OCI-LY3 (cell line): ENCODE results near the gene IL21R.
A peak's percentile ranks its signal among the peaks of the same experiment; 100 is the strongest.

Source experiments
- H2AFZ ChIP-seq: fragments of 200-600, 300-600 bp; shearing (Covaris generic); 2 replicates; pipeline ENCODE4 v1.6.0; 2014; ENCODE audit warnings: antibody characterized with exemption, low read depth, low read length
- H3K27ac ChIP-seq: fragments of 200-600, 300-600 bp; sonication (generic); 2 replicates; pipeline ENCODE4 v1.5.1; 2014; ENCODE audit warnings: mild to moderate bottlenecking, low read length, moderate library complexity, mixed read lengths
- H3K27me3 ChIP-seq: fragments of 200-600, 300-600 bp; sonication (generic); 2 replicates; pipeline ENCODE4 v1.6.1; 2014; ENCODE audit warnings: low read depth, low read length, mixed read lengths
- H3K36me3 ChIP-seq: fragments of 200-600, 300-600 bp; sonication (generic); replicated peaks from 2 replicates; pipeline ENCODE3; 2014; ENCODE audit warnings: low read depth, low read length, mixed read lengths
- H3K4me1 ChIP-seq: fragments of 300-600, 200-600 bp; sonication (generic); 2 replicates; pipeline ENCODE4 v1.6.1; 2014; ENCODE audit warnings: low read length, mixed read lengths
- H3K4me2 ChIP-seq: fragments of 200-600, 300-600 bp; sonication (generic); 2 replicates; pipeline ENCODE4 v1.6.1; 2014; ENCODE audit warnings: low read length, mixed read lengths
- H3K4me3 ChIP-seq: fragments of 300-600, 200-600 bp; sonication (generic); 2 replicates; pipeline ENCODE4 v1.5.1; 2014; ENCODE audit warnings: antibody characterized with exemption, mild to moderate bottlenecking, low read length, moderate library complexity
- H3K79me2 ChIP-seq: fragments of 300-600, 200-600 bp; shearing (Covaris generic); 2 replicates; pipeline ENCODE4 v1.6.1; 2014; ENCODE audit warnings: mild to moderate bottlenecking, low read length, mixed read lengths
- H3K9ac ChIP-seq: fragments of 300-600, 200-600 bp; shearing (Covaris generic); 2 replicates; pipeline ENCODE4 v1.6.0; 2014; ENCODE audit warnings: mild to moderate bottlenecking, low read length, moderate library complexity
- H3K9me3 ChIP-seq: fragments of 200-600, 300-600 bp; shearing (Covaris generic); 2 replicates; pipeline ENCODE4 v1.6.1; 2014; ENCODE audit warnings: low read length, mixed read lengths; ENCODE audit not compliant: insufficient read depth
- H4K20me1 ChIP-seq: fragments of 200-600, 300-600 bp; sonication (generic); 2 replicates; pipeline ENCODE4 v1.6.1; 2016; ENCODE audit warnings: low read length, mixed read lengths; ENCODE audit not compliant: insufficient read depth
- EZH2phosphoT487 ChIP-seq: fragments of 200-600 bp; shearing (Covaris generic); IDR thresholded peaks from 2 replicates; pipeline ENCODE4 v1.6.1; 2018; ENCODE audit warnings: antibody characterized with exemption, mixed run types, low read depth
- TF ChIP-seq, protein P1 (sequence below): fragments of 200-600, 300-600 bp; sonication (generic); IDR thresholded peaks from 2 replicates; pipeline ENCODE4 v1.5.1; 2014; ENCODE audit warnings: antibody characterized with exemption, low read length, low read depth

Gene IL21R

DNA sequence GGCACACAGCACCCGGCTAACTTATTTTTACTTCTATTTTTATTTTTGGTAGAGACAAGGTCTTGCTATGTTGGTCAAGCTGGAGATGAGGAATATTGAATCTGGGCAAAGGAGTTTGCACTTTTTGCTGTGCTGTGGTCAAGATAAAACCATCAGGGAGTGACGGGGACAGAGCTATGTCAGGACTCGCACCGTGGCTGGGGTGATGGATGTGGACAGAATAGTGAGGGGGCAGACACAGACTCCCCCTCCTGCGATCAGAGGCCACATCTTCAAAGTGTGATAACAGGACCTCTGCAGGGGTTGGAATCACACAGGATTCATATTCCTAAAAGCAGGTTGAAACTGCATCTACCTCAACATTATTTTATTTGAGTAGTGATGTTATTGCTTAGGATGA is 25.6 kb downstream of the IL21R start:
- H2AFZ ChIP-seq = no peak overlapping the region
- H3K4me2 ChIP-seq = peak overlapping the region; percentile 91
- peaks cover 100% of the 10 kb centered on the region for H3K79me2 ChIP-seq
- H3K27ac ChIP-seq = peak overlapping the region; percentile 99
- peaks cover 94% of the 10 kb centered on the region for H3K4me1 ChIP-seq
- peaks cover 1% of the 10 kb centered on the region; the same call in 1 of the 2 replicates for H3K9me3 ChIP-seq
- H3K4me3 ChIP-seq = peak overlapping the region; percentile 70
- no peak for TF ChIP-seq EZH2phosphoT487
- TF ChIP-seq, protein P1, sequence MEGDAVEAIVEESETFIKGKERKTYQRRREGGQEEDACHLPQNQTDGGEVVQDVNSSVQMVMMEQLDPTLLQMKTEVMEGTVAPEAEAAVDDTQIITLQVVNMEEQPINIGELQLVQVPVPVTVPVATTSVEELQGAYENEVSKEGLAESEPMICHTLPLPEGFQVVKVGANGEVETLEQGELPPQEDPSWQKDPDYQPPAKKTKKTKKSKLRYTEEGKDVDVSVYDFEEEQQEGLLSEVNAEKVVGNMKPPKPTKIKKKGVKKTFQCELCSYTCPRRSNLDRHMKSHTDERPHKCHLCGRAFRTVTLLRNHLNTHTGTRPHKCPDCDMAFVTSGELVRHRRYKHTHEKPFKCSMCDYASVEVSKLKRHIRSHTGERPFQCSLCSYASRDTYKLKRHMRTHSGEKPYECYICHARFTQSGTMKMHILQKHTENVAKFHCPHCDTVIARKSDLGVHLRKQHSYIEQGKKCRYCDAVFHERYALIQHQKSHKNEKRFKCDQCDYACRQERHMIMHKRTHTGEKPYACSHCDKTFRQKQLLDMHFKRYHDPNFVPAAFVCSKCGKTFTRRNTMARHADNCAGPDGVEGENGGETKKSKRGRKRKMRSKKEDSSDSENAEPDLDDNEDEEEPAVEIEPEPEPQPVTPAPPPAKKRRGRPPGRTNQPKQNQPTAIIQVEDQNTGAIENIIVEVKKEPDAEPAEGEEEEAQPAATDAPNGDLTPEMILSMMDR = no peak
- peaks cover 78% of the 10 kb centered on the region for H4K20me1 ChIP-seq
- peaks cover 77% of the 10 kb centered on the region for H3K36me3 ChIP-seq
- no peaks in the 10 kb centered on the region for H3K27me3 ChIP-seq
- peak overlapping the region; percentile 83 for H3K9ac ChIP-seq

DNA sequence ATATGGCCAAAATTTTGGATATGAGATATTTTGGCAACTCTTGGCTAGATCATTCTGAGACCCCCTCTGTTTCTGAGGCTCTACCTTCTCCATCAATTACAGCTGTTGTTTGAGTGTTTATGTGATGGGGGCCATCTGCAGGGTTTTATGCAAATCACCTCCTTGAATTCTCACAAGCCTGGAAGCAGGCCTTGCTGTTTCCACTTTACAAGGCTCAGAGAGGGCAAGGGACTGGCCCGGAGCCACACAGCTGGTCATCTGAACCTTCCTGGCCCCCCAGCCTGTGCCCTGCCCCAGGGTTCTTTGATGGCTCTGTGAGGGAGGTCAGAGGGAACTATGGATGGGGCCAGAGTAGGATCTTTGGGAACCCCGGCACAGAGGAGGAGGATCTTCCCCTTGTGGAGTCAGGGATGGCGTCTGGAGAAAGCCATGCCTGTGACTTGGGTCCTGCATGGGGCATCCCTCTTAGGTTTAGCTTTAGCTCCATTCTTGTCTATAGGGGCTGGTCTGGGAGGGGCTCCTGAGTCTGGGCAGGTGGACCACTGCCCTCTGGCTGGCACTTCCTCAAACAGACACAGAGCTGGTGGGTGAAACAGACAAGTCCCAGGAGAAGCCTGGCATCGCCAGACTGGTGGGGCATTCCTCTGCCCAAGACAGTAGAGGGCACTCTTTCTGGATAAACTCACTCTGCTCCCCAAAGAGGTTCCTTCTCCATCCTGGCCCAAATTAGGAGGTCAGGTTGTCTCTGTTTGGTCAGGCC is 26.2 kb downstream of the IL21R start:
- H3K4me1 ChIP-seq = peaks cover 91% of the 10 kb centered on the region
- no peak for TF ChIP-seq EZH2phosphoT487
- TF ChIP-seq, protein P1 = peak; percentile 44
- no peak overlapping the region for H2AFZ ChIP-seq
- peak overlapping the region; percentile 33 for H3K4me3 ChIP-seq
- peaks cover 78% of the 10 kb centered on the region for H4K20me1 ChIP-seq
- H3K27ac ChIP-seq = peak overlapping the region; percentile 99
- peak overlapping the region; percentile 83 for H3K9ac ChIP-seq
- H3K9me3 ChIP-seq = no peaks in the 10 kb centered on the region
- peaks cover 76% of the 10 kb centered on the region for H3K36me3 ChIP-seq
- H3K79me2 ChIP-seq = peaks cover 100% of the 10 kb centered on the region
- peak overlapping the region; percentile 91 for H3K4me2 ChIP-seq
- H3K27me3 ChIP-seq = no peaks in the 10 kb centered on the region

DNA sequence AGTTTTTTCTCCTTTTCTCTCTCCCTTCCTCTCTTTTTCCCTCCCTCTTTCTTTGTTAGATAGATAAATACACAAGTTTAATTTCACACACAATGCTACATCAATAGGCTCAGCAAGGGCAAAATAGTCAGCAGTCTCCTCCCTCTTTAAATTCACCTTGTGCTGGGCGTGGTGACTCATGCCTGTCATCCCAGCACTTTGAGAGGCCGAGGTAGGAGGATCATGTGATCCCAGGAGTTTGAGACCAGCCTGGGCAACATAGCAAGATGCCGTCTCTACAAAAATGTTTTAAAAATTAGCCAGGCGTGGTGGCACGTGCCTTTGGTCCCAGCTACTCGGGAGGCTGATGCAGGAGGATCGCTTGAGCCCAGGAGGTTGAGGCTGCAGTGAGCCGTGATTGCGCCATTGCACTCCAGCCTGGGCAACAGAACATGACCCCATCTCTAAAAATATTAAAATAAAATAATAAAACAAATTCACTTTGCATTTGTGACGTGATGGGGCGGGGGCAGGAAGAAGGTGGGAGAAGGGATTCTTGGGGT is 27.4 kb downstream of the IL21R start:
- no peaks in the 10 kb centered on the region for H3K9me3 ChIP-seq
- peak overlapping the region; percentile 91 for H3K4me2 ChIP-seq
- H3K4me1 ChIP-seq = peaks cover 82% of the 10 kb centered on the region
- no peaks in the 10 kb centered on the region for H3K27me3 ChIP-seq
- no peak overlapping the region for H2AFZ ChIP-seq
- peaks cover 100% of the 10 kb centered on the region for H3K79me2 ChIP-seq
- peak overlapping the region; percentile 46 for H3K9ac ChIP-seq
- peaks cover 81% of the 10 kb centered on the region for H4K20me1 ChIP-seq
- TF ChIP-seq EZH2phosphoT487 = no peak
- TF ChIP-seq, protein P1 = no peak
- peaks cover 77% of the 10 kb centered on the region for H3K36me3 ChIP-seq
- peak overlapping the region; percentile 2 for H3K4me3 ChIP-seq
- peak overlapping the region; percentile 99 for H3K27ac ChIP-seq

DNA sequence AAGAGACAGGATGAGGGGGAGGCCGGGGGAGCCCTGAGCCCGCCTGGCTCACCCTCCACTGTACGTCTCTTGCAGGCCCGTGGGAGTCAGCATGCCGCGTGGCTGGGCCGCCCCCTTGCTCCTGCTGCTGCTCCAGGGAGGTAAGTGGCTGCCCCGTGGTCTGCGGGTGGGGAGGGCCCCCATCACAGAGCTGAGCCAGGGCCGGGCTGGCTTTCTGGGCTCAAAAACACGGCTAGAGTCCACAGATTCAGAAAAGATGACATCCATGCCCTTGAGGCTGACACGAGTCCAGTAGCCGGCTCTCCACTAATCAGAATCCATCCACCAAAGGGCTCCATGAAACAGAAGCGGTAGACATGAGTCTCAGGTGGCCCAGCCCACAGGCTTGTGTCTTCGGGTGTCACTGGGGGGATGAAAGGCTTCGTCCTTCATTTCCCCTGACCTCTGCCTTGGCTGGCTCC is 28.0 kb downstream of the IL21R start:
- TF ChIP-seq EZH2phosphoT487 = no peak
- TF ChIP-seq, protein P1 = no peak
- Histone ChIP-seq H3K9ac (peak overlapping the region; percentile 46), H4K20me1 (peaks cover 81% of the 10 kb centered on the region), H3K4me1 (peaks cover 76% of the 10 kb centered on the region), H2AFZ (no peak overlapping the region), H3K9me3 (no peaks in the 10 kb centered on the region), H3K79me2 (peaks cover 100% of the 10 kb centered on the region), H3K36me3 (peaks cover 78% of the 10 kb centered on the region), H3K4me3 (peak overlapping the region; percentile 1; the same call in 1 of the 2 replicates), H3K4me2 (peak overlapping the region; percentile 91), H3K27ac (peak overlapping the region; percentile 99), H3K27me3 (no peaks in the 10 kb centered on the region)
